NB4 (cell line): Measurements from ENCODE around the gene HFE.

ENCODE experiments used
- DNase-seq: peaks from one replicate; pipeline ENCODE4 v3.0.0; 2010; ENCODE audit warnings: low read depth
- H3K4me3 ChIP-seq: one replicate; pipeline ENCODE4 v1.5.1; 2011; ENCODE audit warnings: mild to moderate bottlenecking, low read depth, low read length, moderate library complexity
- CTCF ChIP-seq: IDR thresholded peaks from one replicate; pipeline ENCODE4 v1.5.1; 2012; ENCODE audit warnings: low read depth, low read length
- MAX ChIP-seq: IDR thresholded peaks from 2 replicates; pipeline ENCODE4 v1.6.1; 2011; ENCODE audit warnings: low read depth, low read length
- MYC ChIP-seq: IDR thresholded peaks from 2 replicates; pipeline ENCODE4 v1.6.1; 2011; ENCODE audit warnings: low read depth, low read length
- POLR2A ChIP-seq: IDR thresholded peaks from 2 replicates; pipeline ENCODE4 v1.6.1; 2011; ENCODE audit warnings: mild to moderate bottlenecking; ENCODE audit not compliant: insufficient read length; ENCODE audit errors: extremely low read depth

Gene HFE

GRCh38 chr6:26103770-26104456 is 16.7 kb downstream of the HFE start:
- H3K4me3 ChIP-seq: peak overlapping the region; percentile 46
- peak; percentile 98 for DNase-seq
- TF ChIP-seq POLR2A: peak; percentile 99
- TF ChIP-seq MYC: peak; percentile 84
- peak; percentile 16; the same call in 1 of the 2 replicates for TF ChIP-seq MAX
- no peak for TF ChIP-seq CTCF

- H3K4me3 ChIP-seq: peak overlapping the region; percentile 46
- DNase-seq: peak; percentile 39
Observed at GRCh38 chr6:26104457-26105108, 17.4 kb downstream of the HFE start.

GRCh38 chr6:26105109-26105730 is 18.0 kb downstream of the HFE start:
- H3K4me3 ChIP-seq: no peak overlapping the region
- TF ChIP-seq POLR2A (no peak), CTCF (no peak), MYC (no peak), MAX (no peak)
- no peak for DNase-seq

More at GRCh38 chr6:26104457-26105108, 17.4 kb downstream of the HFE start:
- TF ChIP-seq MAX (no peak), POLR2A (no peak), MYC (no peak), CTCF (no peak)

GRCh38 chr6:26105842-26106241 is 18.6 kb downstream of the HFE start:
- H3K4me3 ChIP-seq: no peak overlapping the region
- DNase-seq: no peak

GRCh38 chr6:26107935-26108334 is 20.7 kb downstream of the HFE start:
- no peak for DNase-seq
- TF ChIP-seq CTCF: no peak
- no peak for TF ChIP-seq POLR2A
- TF ChIP-seq MAX: no peak
- TF ChIP-seq MYC: no peak
- no peak overlapping the region for H3K4me3 ChIP-seq

More at GRCh38 chr6:26105842-26106241, 18.6 kb downstream of the HFE start:
- TF ChIP-seq MYC (no peak), MAX (no peak), POLR2A (no peak), CTCF (no peak)
